ENCODE measurements around the gene SATB1. TPM values are rescaled to one million over a fixed set of nuclear protein-coding genes. Genes with fewer than 3 reads are reported as not detected.
"Not testable (repeated sequence)": the region's sequence is repeated elsewhere in the genome, so short reads cannot be mapped to it uniquely, and the experiment has no call there.

SATB1 gene
- total and polyA plus RNA-seq, 2 of the 4 experiments (the other 2 are of a cell fraction): 7.5 to 10.7 TPM

- H3K36me3 ChIP-seq (ENCODE audit: control insufficient read depth, insufficient read depth, low read length): no peaks in the 10 kb centered on the region
- H4K91ac ChIP-seq (ENCODE audit: insufficient read depth, low read depth, low read length): no peak overlapping the region
- H3K56ac ChIP-seq (ENCODE audit: extremely low read depth, insufficient read depth, low read length): no peak overlapping the region
- POLR2A ChIA-PET (ENCODE audit: unreplicated experiment): no interaction called here
- H3K27me3 ChIP-seq (ENCODE audit: control insufficient read depth, insufficient read depth, low read length): no peaks in the 10 kb centered on the region
- no peaks in the 10 kb centered on the region for H3K4me1 ChIP-seq (ENCODE audit: control insufficient read depth, insufficient read depth, low read length)
- H4K5ac ChIP-seq (ENCODE audit: low read depth, low read length): no peak overlapping the region
- ATAC-seq (ENCODE audit: low read depth) (no peak), DNase-seq (no peak)
- H2BK15ac ChIP-seq (ENCODE audit: low read depth, low read length): no peak overlapping the region
- no peaks in the 10 kb centered on the region for H3K9me3 ChIP-seq (ENCODE audit: control insufficient read depth, insufficient read depth, low read length)
- H3K14ac ChIP-seq (replicated peaks; ENCODE audit: low read depth, low read length): no peak overlapping the region
- in situ Hi-C loops (cut with MboI; ENCODE audit: low sequenced_read_pairs): no loop called here
- H3K23ac ChIP-seq (ENCODE audit: low read depth, low read length): no peak overlapping the region
- no peaks in the 10 kb centered on the region for H3K79me1 ChIP-seq (ENCODE audit: low read depth in 1 of 2, low read length in 2 of 2)
- no TSS peak for BruUV-seq (replicated peaks)
- H3K4ac ChIP-seq (ENCODE audit: low read depth, low read length): no peak overlapping the region
- TF ChIP-seq USF2 (IDR thresholded peaks at IDR 0.05; ENCODE audit: low read depth, low read length) (no peak), CHD1 (IDR thresholded peaks at IDR 0.05; ENCODE audit: low read depth, low read length) (no peak), RAD21 (IDR thresholded peaks at IDR 0.05; ENCODE audit: low read length) (no peak), RCOR1 (IDR thresholded peaks at IDR 0.05; ENCODE audit: insufficient replicate concordance, low read length) (no peak), MAFK (IDR thresholded peaks at IDR 0.05; ENCODE audit: low read depth, low read length) (no peak), NFE2L2 (IDR thresholded peaks at IDR 0.05; ENCODE audit: low read depth, low read length) (no peak), SMC3 (IDR thresholded peaks at IDR 0.05; ENCODE audit: low read depth, low read length) (no peak)
- dilution Hi-C loops (cut with HindIII; ENCODE audit: low sequenced_read_pairs, unreplicated experiment): no loop called here
- H2BK5ac ChIP-seq (ENCODE audit: low read depth, low read length, poor library complexity, severe bottlenecking): no peak overlapping the region
- CTCF ChIA-PET: no interaction called here
- H3K4me2 ChIP-seq (ENCODE audit: low read depth, low read length): no peak overlapping the region
- H2BK120ac ChIP-seq (ENCODE audit: low read depth, low read length): no peak overlapping the region
- intact Hi-C loops (cut with micrococcal nuclease): no loop called here
- H3K27ac ChIP-seq (ENCODE audit: insufficient read depth, low read length): no peak overlapping the region
- no peak overlapping the region for H2BK20ac ChIP-seq (ENCODE audit: low read depth, low read length)
- no peak overlapping the region for H3K9ac ChIP-seq (ENCODE audit: low read depth, low read length)
- H2AK9ac ChIP-seq (replicated peaks; ENCODE audit: low read depth, low read length, poor library complexity): no peak overlapping the region
- H4K8ac ChIP-seq (ENCODE audit: low read depth in 2 of 2, low read length in 2 of 2): no peak overlapping the region
- H3K18ac ChIP-seq (ENCODE audit: low read depth, low read length): no peak overlapping the region
- H2AK5ac ChIP-seq (ENCODE audit: low read depth, low read length): no peak overlapping the region
- no peak overlapping the region for H3K4me3 ChIP-seq (ENCODE audit: insufficient read depth, low read depth, low read length)
- H2AFZ ChIP-seq (replicated peaks; ENCODE audit: low read length, poor library complexity): no peak overlapping the region
- H3K9me1 ChIP-seq (ENCODE audit: insufficient read depth, low read length): no peaks in the 10 kb centered on the region
- no peaks in the 10 kb centered on the region for H4K20me1 ChIP-seq (ENCODE audit: insufficient read depth, low read length)
Measured at GRCh38 chr3:18334837-18335601, 90.1 kb downstream of the SATB1 start.

DNA sequence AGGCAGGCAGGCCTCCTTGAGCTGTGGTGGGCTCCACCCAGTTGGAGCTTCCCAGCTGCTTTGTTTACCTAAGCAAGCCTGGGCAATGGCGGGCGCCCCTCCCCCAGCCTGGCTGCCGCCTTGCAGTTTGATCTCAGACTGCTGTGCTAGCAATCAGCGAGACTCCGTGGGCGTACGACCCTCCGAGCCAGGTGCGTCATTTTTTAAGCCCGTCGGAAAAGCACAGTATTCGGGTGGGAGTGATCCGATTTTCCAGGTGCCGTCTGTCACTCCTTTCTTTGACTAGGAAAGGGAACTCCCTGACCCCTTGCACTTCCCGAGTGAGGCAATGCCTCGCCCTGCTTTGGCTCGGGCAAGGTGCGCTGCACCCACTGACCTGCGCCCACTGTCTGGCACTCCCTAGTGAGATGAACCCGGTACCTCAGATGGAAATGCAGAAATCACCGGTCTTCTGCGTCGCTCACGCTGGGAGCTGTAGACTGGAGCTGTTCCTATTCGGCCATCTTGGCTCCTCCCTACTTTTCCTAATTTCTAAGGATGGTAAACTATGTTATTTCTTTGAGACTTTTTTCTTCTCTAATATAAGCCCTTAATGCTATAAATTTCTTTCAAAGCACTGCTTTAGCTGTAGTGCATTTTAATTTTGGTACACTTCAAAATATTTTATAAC, 94.2 kb downstream of the SATB1 start:
- intact Hi-C loops (cut with micrococcal nuclease); H2BK15ac ChIP-seq (ENCODE audit: low read depth, low read length); CTCF ChIA-PET; H3K14ac ChIP-seq (replicated peaks; ENCODE audit: low read depth, low read length); H3K4me2 ChIP-seq (ENCODE audit: low read depth, low read length); H4K5ac ChIP-seq (ENCODE audit: low read depth, low read length); H3K23ac ChIP-seq (ENCODE audit: low read depth, low read length); H4K20me1 ChIP-seq (ENCODE audit: insufficient read depth, low read length); H3K36me3 ChIP-seq (ENCODE audit: control insufficient read depth, insufficient read depth, low read length); H3K4me1 ChIP-seq (ENCODE audit: control insufficient read depth, insufficient read depth, low read length); H3K4me3 ChIP-seq (ENCODE audit: insufficient read depth, low read depth, low read length); H4K8ac ChIP-seq (ENCODE audit: low read depth in 2 of 2, low read length in 2 of 2); H3K18ac ChIP-seq (ENCODE audit: low read depth, low read length); ATAC-seq (ENCODE audit: low read depth); H2BK5ac ChIP-seq (ENCODE audit: low read depth, low read length, poor library complexity, severe bottlenecking); H2AFZ ChIP-seq (replicated peaks; ENCODE audit: low read length, poor library complexity); BruUV-seq (replicated peaks); H3K27me3 ChIP-seq (ENCODE audit: control insufficient read depth, insufficient read depth, low read length); H2BK120ac ChIP-seq (ENCODE audit: low read depth, low read length); H3K27ac ChIP-seq (ENCODE audit: insufficient read depth, low read length); H4K91ac ChIP-seq (ENCODE audit: insufficient read depth, low read depth, low read length); in situ Hi-C loops (cut with MboI; ENCODE audit: low sequenced_read_pairs); POLR2A ChIA-PET (ENCODE audit: unreplicated experiment); H3K79me1 ChIP-seq (ENCODE audit: low read depth in 1 of 2, low read length in 2 of 2); H2AK5ac ChIP-seq (ENCODE audit: low read depth, low read length); H3K9me3 ChIP-seq (ENCODE audit: control insufficient read depth, insufficient read depth, low read length); H3K9me1 ChIP-seq (ENCODE audit: insufficient read depth, low read length); H3K9ac ChIP-seq (ENCODE audit: low read depth, low read length); DNase-seq; dilution Hi-C loops (cut with HindIII; ENCODE audit: low sequenced_read_pairs, unreplicated experiment); H3K4ac ChIP-seq (ENCODE audit: low read depth, low read length); H2AK9ac ChIP-seq (replicated peaks; ENCODE audit: low read depth, low read length, poor library complexity); H2BK20ac ChIP-seq (ENCODE audit: low read depth, low read length); H3K56ac ChIP-seq (ENCODE audit: extremely low read depth, insufficient read depth, low read length): not testable (repeated sequence)
- WGBS, 2 experiments (ENCODE audit: extremely low coverage in 2 of 2, insufficient read length in 1 of 2): no CpG with 5 or more reads among the region's 25 CpGs

Data from IMR-90 (cell line).